Glutamatergic neuron (in vitro differentiated cells): ENCODE measurements around the gene KDM5A. TPM values are rescaled to one million over a fixed set of nuclear protein-coding genes. Genes with fewer than 3 reads are reported as not detected.

Source experiments
- DNase-seq: peaks from one replicate; pipeline ENCODE4 v3.0.0; 2022
- H3K27ac Mint-ChIP-seq: one replicate; pipeline ENCODE4 v1.8.0; 2020; ENCODE audit warnings: mild to moderate bottlenecking, mixed read lengths, inconsistent platforms; ENCODE audit not compliant: unreplicated experiment
- H3K27me3 Mint-ChIP-seq: one replicate; pipeline ENCODE4 v1.8.0; 2020; ENCODE audit warnings: mild to moderate bottlenecking, moderate library complexity, mixed read lengths, inconsistent platforms; ENCODE audit not compliant: unreplicated experiment
- H3K36me3 Mint-ChIP-seq: one replicate; pipeline ENCODE4 v1.8.0; 2020; ENCODE audit warnings: mild to moderate bottlenecking, mixed read lengths, inconsistent platforms; ENCODE audit not compliant: unreplicated experiment
- H3K4me1 Mint-ChIP-seq: one replicate; pipeline ENCODE4 v1.8.0; 2020; ENCODE audit warnings: mild to moderate bottlenecking, low read depth, mixed read lengths, inconsistent platforms; ENCODE audit not compliant: unreplicated experiment
- H3K4me3 Mint-ChIP-seq: one replicate; pipeline ENCODE4 v1.8.0; 2020; ENCODE audit warnings: mild to moderate bottlenecking, mixed read lengths, inconsistent platforms; ENCODE audit not compliant: unreplicated experiment
- H3K9me3 Mint-ChIP-seq: one replicate; pipeline ENCODE4 v1.8.0; 2020; ENCODE audit warnings: mild to moderate bottlenecking, moderate library complexity, mixed read lengths, inconsistent platforms; ENCODE audit not compliant: unreplicated experiment
- CTCF ChIP-seq: fragments of 200-600 bp; sonication (generic); IDR thresholded peaks from one replicate; pipeline ENCODE4 v1.5.0; 2021; ENCODE audit not compliant: partially characterized antibody, unreplicated experiment
- total RNA-seq: library from RNA; stranded (reverse); fragmentation: NEBNext Ultra II Directional; extraction: Animal tissue kit (Norgen Biotek cat#: 25700); gene quantifications from one replicate; pipeline ENCODE4 v1.2.1, GENCODE V29; 2021; ENCODE audit not compliant: unreplicated experiment

The KDM5A gene
- total RNA-seq, 1 donor from 2014 or later: 86.4 TPM

GRCh38 chr12:332581-333205, 56.4 kb downstream of the KDM5A start:
- Mint-ChIP-seq H3K9me3 (no peaks in the 10 kb centered on the region), H3K27me3 (peaks cover 4% of the 10 kb centered on the region), H3K27ac (no peak overlapping the region), H3K36me3 (no peaks in the 10 kb centered on the region), H3K4me1 (no peaks in the 10 kb centered on the region), H3K4me3 (no peak overlapping the region)
- no peak for TF ChIP-seq CTCF
- no peak for DNase-seq

DNA sequence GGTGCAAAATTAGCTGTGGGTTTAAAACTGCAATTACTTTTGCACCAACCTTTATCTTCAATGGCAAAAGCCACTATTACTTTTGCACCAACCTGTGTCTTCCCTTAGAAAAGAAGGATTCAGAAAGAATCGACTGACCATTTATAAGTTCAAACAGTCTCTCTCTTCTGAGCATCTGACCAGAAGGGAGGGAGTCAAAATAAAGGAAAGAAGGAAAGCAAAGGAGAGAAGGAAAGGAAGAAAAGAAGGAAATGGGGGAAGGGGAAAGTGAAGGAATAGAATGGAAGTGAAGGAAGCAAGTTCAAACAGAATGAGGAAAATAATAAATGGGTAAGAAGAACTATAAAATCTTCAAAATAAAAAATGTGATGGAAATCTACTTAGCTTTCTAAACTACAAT, 57.8 kb downstream of the KDM5A start:
- Mint-ChIP-seq H3K27me3 (peaks cover 4% of the 10 kb centered on the region), H3K4me1 (no peaks in the 10 kb centered on the region), H3K36me3 (no peaks in the 10 kb centered on the region), H3K27ac (no peak overlapping the region), H3K9me3 (no peaks in the 10 kb centered on the region), H3K4me3 (no peak overlapping the region)
- TF ChIP-seq CTCF: no peak
- no peak for DNase-seq

DNA sequence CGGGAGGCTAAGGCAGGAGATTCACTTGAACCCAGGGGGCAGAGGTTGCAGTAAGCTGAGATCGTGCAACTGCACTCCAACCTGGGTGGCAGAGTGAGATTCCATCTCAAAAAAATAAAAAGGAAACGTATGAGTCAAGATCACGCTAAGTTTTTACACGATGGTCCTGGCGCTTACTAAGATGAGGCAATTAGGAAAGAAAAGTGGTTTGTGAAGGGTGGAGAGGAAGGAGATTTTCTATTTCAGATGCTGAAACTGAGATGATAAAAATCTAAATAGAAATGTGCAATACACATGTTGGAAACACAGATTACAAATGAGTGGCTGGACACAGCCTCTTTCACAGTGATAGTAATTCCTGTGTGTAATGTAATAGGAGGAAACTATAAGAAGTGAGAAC, 63.2 kb downstream of the KDM5A start:
- Mint-ChIP-seq H3K4me3 (no peak overlapping the region), H3K27ac (no peak overlapping the region), H3K36me3 (no peaks in the 10 kb centered on the region), H3K27me3 (no peaks in the 10 kb centered on the region), H3K4me1 (no peaks in the 10 kb centered on the region), H3K9me3 (no peaks in the 10 kb centered on the region)
- DNase-seq: no peak
- TF ChIP-seq CTCF: no peak

DNA sequence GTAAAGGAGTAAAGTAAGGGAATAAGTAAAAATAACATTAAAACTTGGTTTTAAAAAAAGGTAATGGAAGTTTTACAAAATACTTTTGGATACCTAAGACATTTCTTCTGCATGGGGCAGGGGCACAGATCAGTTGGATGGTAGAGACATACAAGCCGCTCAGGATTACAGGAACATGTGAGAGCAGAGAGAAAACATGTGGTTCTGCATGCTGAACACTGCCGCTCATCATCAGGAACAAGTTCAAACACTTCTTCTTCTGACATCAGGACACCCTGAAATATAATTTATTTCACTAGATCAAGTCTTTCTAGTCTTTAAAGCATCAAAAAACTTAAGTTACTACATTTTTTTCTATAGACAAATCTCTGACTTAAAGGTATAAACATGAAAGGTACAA, 65.6 kb downstream of the KDM5A start:
- Mint-ChIP-seq H3K36me3 (no peaks in the 10 kb centered on the region), H3K4me3 (no peak overlapping the region), H3K27ac (no peak overlapping the region), H3K9me3 (peaks cover 2% of the 10 kb centered on the region), H3K4me1 (no peaks in the 10 kb centered on the region), H3K27me3 (no peaks in the 10 kb centered on the region)
- no peak for DNase-seq
- TF ChIP-seq CTCF: no peak

DNA sequence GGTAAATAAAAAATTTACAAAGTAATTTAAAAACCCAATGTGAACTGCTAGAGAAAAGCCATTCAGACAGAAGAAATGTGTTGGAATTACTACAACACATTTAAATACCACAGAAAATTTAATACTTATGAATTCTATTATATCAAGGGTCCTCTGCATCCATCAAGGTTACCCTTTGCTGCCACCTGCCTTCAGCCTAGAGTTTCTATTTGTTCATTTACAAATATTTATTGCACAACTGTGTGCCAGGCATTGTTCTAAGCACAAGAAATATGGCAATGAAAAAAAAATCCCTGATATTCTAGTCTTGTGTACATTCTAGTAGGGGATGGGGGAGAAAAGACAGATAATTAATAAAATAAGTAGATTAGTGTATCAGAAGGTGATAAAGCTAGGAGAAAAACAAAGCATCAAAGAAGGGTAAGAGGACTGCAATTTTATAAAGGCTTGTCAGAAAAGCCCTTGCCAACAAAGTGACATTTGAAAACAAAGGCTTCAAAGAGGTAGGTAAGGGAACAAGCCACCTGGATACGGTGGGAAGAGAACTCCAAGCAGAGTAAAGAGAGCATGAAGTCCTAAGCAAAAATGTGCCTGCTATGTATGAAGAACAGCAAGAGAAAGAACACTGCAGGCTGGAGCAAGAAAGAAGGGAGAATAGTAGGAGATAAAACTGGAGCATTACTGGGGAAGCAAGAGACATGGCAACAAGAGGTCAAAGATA, 67.4 kb downstream of the KDM5A start:
- Mint-ChIP-seq H3K36me3 (peaks cover 5% of the 10 kb centered on the region), H3K9me3 (peaks cover 2% of the 10 kb centered on the region), H3K4me3 (no peak overlapping the region), H3K27me3 (peaks cover 3% of the 10 kb centered on the region), H3K27ac (no peak overlapping the region), H3K4me1 (no peaks in the 10 kb centered on the region)
- no peak for TF ChIP-seq CTCF
- DNase-seq: no peak
